Activated naive CD4-positive, alpha-beta T cell treated with anti-CD3 and anti-CD28 coated beads, Interleukin-2, amount 50 U/mL, for 24 hours (primary cell): ENCODE measurements around the gene KDM7A.

Experiments used
- H3K27ac Mint-ChIP-seq: one replicate; pipeline ENCODE4 v1.8.0; 2021; ENCODE audit warnings: mild to moderate bottlenecking, mixed read lengths
- H3K27me3 Mint-ChIP-seq: one replicate; pipeline ENCODE4 v1.8.0; 2021; ENCODE audit warnings: mixed read lengths
- H3K36me3 Mint-ChIP-seq: one replicate; pipeline ENCODE4 v1.8.0; 2021; ENCODE audit warnings: mixed read lengths
- H3K4me1 Mint-ChIP-seq: one replicate; pipeline ENCODE4 v1.8.0; 2021; ENCODE audit warnings: mixed read lengths
- H3K4me3 Mint-ChIP-seq: one replicate; pipeline ENCODE4 v1.8.0; 2021; ENCODE audit warnings: mild to moderate bottlenecking, mixed read lengths
- H3K9me3 Mint-ChIP-seq: one replicate; pipeline ENCODE4 v1.8.0; 2021; ENCODE audit warnings: mixed read lengths

The KDM7A gene

GRCh38 chr7:140048138-140048537 is 128.6 kb downstream of the KDM7A start:
- Mint-ChIP-seq H3K4me3 (no peak overlapping the region), H3K9me3 (no peaks in the 10 kb centered on the region), H3K36me3 (peaks cover 11% of the 10 kb centered on the region), H3K27me3 (no peaks in the 10 kb centered on the region), H3K4me1 (peaks cover 11% of the 10 kb centered on the region), H3K27ac (no peak overlapping the region)

GRCh38 chr7:140047197-140047596 is 129.6 kb downstream of the KDM7A start:
- Mint-ChIP-seq H3K4me3 (no peak overlapping the region), H3K36me3 (peaks cover 8% of the 10 kb centered on the region), H3K27me3 (no peaks in the 10 kb centered on the region), H3K9me3 (no peaks in the 10 kb centered on the region), H3K27ac (peak overlapping the region; percentile 72), H3K4me1 (peaks cover 7% of the 10 kb centered on the region)

- Mint-ChIP-seq H3K36me3 (peaks cover 18% of the 10 kb centered on the region), H3K4me1 (peaks cover 5% of the 10 kb centered on the region), H3K27me3 (no peaks in the 10 kb centered on the region), H3K9me3 (no peaks in the 10 kb centered on the region), H3K27ac (no peak overlapping the region), H3K4me3 (no peak overlapping the region)
Measured at GRCh38 chr7:140045697-140046096, 131.1 kb downstream of the KDM7A start.

- Mint-ChIP-seq H3K27me3 (no peaks in the 10 kb centered on the region), H3K4me1 (peaks cover 5% of the 10 kb centered on the region), H3K9me3 (no peaks in the 10 kb centered on the region), H3K36me3 (peaks cover 19% of the 10 kb centered on the region), H3K4me3 (no peak overlapping the region), H3K27ac (peak overlapping the region; percentile 65)
Measured at GRCh38 chr7:140044251-140044650, 132.5 kb downstream of the KDM7A start.

- H3K4me1 Mint-ChIP-seq, result peaks cover 17% of the 10 kb centered on the region
- H3K9me3 Mint-ChIP-seq, result no peaks in the 10 kb centered on the region
- H3K4me3 Mint-ChIP-seq, result no peak overlapping the region
- H3K36me3 Mint-ChIP-seq, result peaks cover 22% of the 10 kb centered on the region
- H3K27me3 Mint-ChIP-seq, result no peaks in the 10 kb centered on the region
- H3K27ac Mint-ChIP-seq, result no peak overlapping the region
Measured at GRCh38 chr7:140042386-140042670, 134.5 kb downstream of the KDM7A start.

GRCh38 chr7:140041659-140042385 is 135.0 kb downstream of the KDM7A start:
- no peak overlapping the region for H3K4me3 Mint-ChIP-seq
- peaks cover 22% of the 10 kb centered on the region for H3K4me1 Mint-ChIP-seq
- no peaks in the 10 kb centered on the region for H3K27me3 Mint-ChIP-seq
- H3K9me3 Mint-ChIP-seq, result no peaks in the 10 kb centered on the region
- H3K27ac Mint-ChIP-seq, result no peak overlapping the region
- peaks cover 24% of the 10 kb centered on the region for H3K36me3 Mint-ChIP-seq

- no peak overlapping the region for H3K4me3 Mint-ChIP-seq
- H3K27ac Mint-ChIP-seq, result no peak overlapping the region
- H3K27me3 Mint-ChIP-seq, result no peaks in the 10 kb centered on the region
- H3K4me1 Mint-ChIP-seq, result peaks cover 36% of the 10 kb centered on the region
- peaks cover 25% of the 10 kb centered on the region for H3K36me3 Mint-ChIP-seq
- no peaks in the 10 kb centered on the region for H3K9me3 Mint-ChIP-seq
Measured at GRCh38 chr7:140039896-140040295, 136.9 kb downstream of the KDM7A start.

- Mint-ChIP-seq H3K27ac (peak overlapping the region; percentile 35), H3K4me3 (peak overlapping the region; percentile 27), H3K9me3 (no peaks in the 10 kb centered on the region), H3K4me1 (peaks cover 36% of the 10 kb centered on the region), H3K27me3 (no peaks in the 10 kb centered on the region), H3K36me3 (peaks cover 25% of the 10 kb centered on the region)
Measured at GRCh38 chr7:140039066-140039465, 137.7 kb downstream of the KDM7A start.

GRCh38 chr7:140036224-140036962 is 140.4 kb downstream of the KDM7A start:
- no peaks in the 10 kb centered on the region for H3K9me3 Mint-ChIP-seq
- H3K4me1 Mint-ChIP-seq, result peaks cover 49% of the 10 kb centered on the region
- H3K27ac Mint-ChIP-seq, result no peak overlapping the region

GRCh38 chr7:140035400-140036223 is 141.2 kb downstream of the KDM7A start:
- Mint-ChIP-seq H3K4me1 (peaks cover 49% of the 10 kb centered on the region), H3K9me3 (no peaks in the 10 kb centered on the region), H3K27ac (no peak overlapping the region), H3K36me3 (peaks cover 24% of the 10 kb centered on the region), H3K27me3 (no peaks in the 10 kb centered on the region), H3K4me3 (no peak overlapping the region)

More at GRCh38 chr7:140036224-140036962, 140.4 kb downstream of the KDM7A start:
- Mint-ChIP-seq H3K27me3 (no peaks in the 10 kb centered on the region), H3K4me3 (peak overlapping the region; percentile 19), H3K36me3 (peaks cover 26% of the 10 kb centered on the region)
